H9 (cell line): ENCODE measurements around the gene RNF149. TPM values are rescaled to one million over a fixed set of nuclear protein-coding genes. Genes with fewer than 3 reads are reported as not detected.

Source experiments
- DNase-seq: peaks from one replicate; pipeline ENCODE4 v3.0.0-alpha.2; 2017
- H2AFZ ChIP-seq: one replicate; pipeline ENCODE4 v1.6.1; 2013; ENCODE audit warnings: mild to moderate bottlenecking, low read length, control low read depth, moderate library complexity
- H2AK5ac ChIP-seq: 2 replicates; pipeline ENCODE4 v1.6.1; 2013; ENCODE audit warnings: low read length, control low read depth, mixed read lengths; ENCODE audit not compliant: insufficient read length
- H2BK120ac ChIP-seq: one replicate; pipeline ENCODE4 v1.6.1; 2013; ENCODE audit warnings: low read depth, mild to moderate bottlenecking, low read length, control low read depth, inconsistent platforms; ENCODE audit not compliant: poor library complexity, severe bottlenecking
- H2BK12ac ChIP-seq: 2 replicates; pipeline ENCODE4 v1.6.1; 2013; ENCODE audit warnings: low read length, control low read depth, mixed read lengths, low read depth; ENCODE audit not compliant: insufficient read length
- H2BK15ac ChIP-seq: 2 replicates; pipeline ENCODE4 v1.6.1; 2013; ENCODE audit warnings: low read depth, low read length, control low read depth
- H2BK20ac ChIP-seq: one replicate; pipeline ENCODE4 v1.6.1; 2013; ENCODE audit warnings: low read depth, mild to moderate bottlenecking, low read length, control low read depth, inconsistent platforms; ENCODE audit not compliant: poor library complexity, severe bottlenecking
- H2BK5ac ChIP-seq: 2 replicates; pipeline ENCODE4 v1.6.1; 2013; ENCODE audit warnings: low read length, control low read depth, mixed read lengths; ENCODE audit not compliant: insufficient read length
- H3K14ac ChIP-seq: 2 replicates; pipeline ENCODE4 v1.6.1; 2013; ENCODE audit warnings: low read length, control low read depth; ENCODE audit not compliant: insufficient read depth
- H3K18ac ChIP-seq: 2 replicates; pipeline ENCODE4 v1.6.1; 2013; ENCODE audit warnings: low read depth, mild to moderate bottlenecking, mixed read lengths, low read length, control low read depth; ENCODE audit not compliant: insufficient read length
- H3K23ac ChIP-seq: 2 replicates; pipeline ENCODE4 v1.6.1; 2013; ENCODE audit warnings: low read length, control low read depth, mixed read lengths, low read depth; ENCODE audit not compliant: insufficient read length
- H3K23me2 ChIP-seq: 2 replicates; pipeline ENCODE4 v1.6.1; 2013; ENCODE audit warnings: low read depth, mild to moderate bottlenecking, mixed read lengths, low read length, control low read depth; ENCODE audit not compliant: insufficient read length, poor library complexity, severe bottlenecking
- H3K27ac ChIP-seq: 2 replicates; pipeline ENCODE4 v1.5.1; 2013; ENCODE audit warnings: low read length, control low read depth, mixed read lengths, low read depth; ENCODE audit not compliant: insufficient read length
- H3K27me3 ChIP-seq: 2 replicates; pipeline ENCODE4 v1.6.1; 2013; ENCODE audit warnings: low read length, control low read depth, inconsistent platforms; ENCODE audit not compliant: insufficient read depth
- H3K4ac ChIP-seq: 2 replicates; pipeline ENCODE4 v1.6.1; 2013; ENCODE audit warnings: low read depth, mild to moderate bottlenecking, control low read depth, inconsistent platforms, low read length, moderate library complexity
- H3K4me1 ChIP-seq: 2 replicates; pipeline ENCODE4 v1.6.1; 2013; ENCODE audit warnings: low read length, control low read depth, inconsistent platforms; ENCODE audit not compliant: insufficient read depth
- H3K4me2 ChIP-seq: 2 replicates; pipeline ENCODE4 v1.6.1; 2013; ENCODE audit warnings: low read length, control low read depth, mixed read lengths; ENCODE audit not compliant: insufficient read length, insufficient read depth
- H3K56ac ChIP-seq: 2 replicates; pipeline ENCODE4 v1.6.1; 2013; ENCODE audit warnings: low read depth, mild to moderate bottlenecking, mixed read lengths, low read length, control low read depth; ENCODE audit not compliant: insufficient read length
- H3K79me1 ChIP-seq: 2 replicates; pipeline ENCODE4 v1.6.1; 2013; ENCODE audit warnings: low read depth, mild to moderate bottlenecking, moderate library complexity, low read length, control low read depth, inconsistent platforms; ENCODE audit not compliant: insufficient read depth, poor library complexity, severe bottlenecking
- H3K79me2 ChIP-seq: 2 replicates; pipeline ENCODE4 v1.6.1; 2013; ENCODE audit warnings: low read length, control low read depth, inconsistent platforms; ENCODE audit not compliant: insufficient read depth
- H3K9ac ChIP-seq: 2 replicates; pipeline ENCODE4 v1.6.1; 2013; ENCODE audit warnings: low read length, control low read depth, mixed read lengths; ENCODE audit not compliant: insufficient read length; ENCODE audit errors: extremely low read depth
- H3K9me3 ChIP-seq: one replicate; pipeline ENCODE4 v1.6.1; 2013; ENCODE audit warnings: low read depth, low read length, inconsistent platforms; ENCODE audit not compliant: control insufficient read depth
- H3T11ph ChIP-seq: one replicate; pipeline ENCODE4 v1.6.1; 2013; ENCODE audit warnings: mild to moderate bottlenecking, low read length, control low read depth, inconsistent platforms
- H4K20me1 ChIP-seq: one replicate; pipeline ENCODE4 v1.6.1; 2013; ENCODE audit not compliant: control insufficient read depth, insufficient read length, insufficient read depth
- H4K5ac ChIP-seq: 2 replicates; pipeline ENCODE4 v1.6.1; 2013; ENCODE audit warnings: low read depth, mild to moderate bottlenecking, mixed read lengths, low read length, control low read depth; ENCODE audit not compliant: insufficient read length
- H4K8ac ChIP-seq: replicated peaks from 2 replicates; pipeline ENCODE4 v1.6.1; 2013; ENCODE audit warnings: low read length, control low read depth, mixed read lengths, low read depth; ENCODE audit not compliant: insufficient read length
- H4K91ac ChIP-seq: 2 replicates; pipeline ENCODE4 v1.6.1; 2013; ENCODE audit warnings: low read depth, mild to moderate bottlenecking, moderate library complexity, mixed read lengths, low read length, control low read depth; ENCODE audit not compliant: insufficient read length
- H3K27ac Mint-ChIP-seq, 3 experiments: 2 replicates in 2 of 3; 3 replicates in 1 of 3; pipeline ENCODE4 v1.8.0; 2020 to 2021; ENCODE audit warnings: mixed read lengths in 3 of 3, mild to moderate bottlenecking in 1 of 3, moderate library complexity in 1 of 3
- H3K27me3 Mint-ChIP-seq: 2 replicates; pipeline ENCODE4 v1.8.0; 2021; ENCODE audit warnings: low read depth, mild to moderate bottlenecking, moderate library complexity, mixed read lengths
- H3K36me3 Mint-ChIP-seq, 3 experiments: 2 replicates in 2 of 3; 3 replicates in 1 of 3; pipeline ENCODE4 v1.8.0; 2020 to 2021; ENCODE audit warnings: low read depth in 3 of 3, mixed read lengths in 3 of 3; ENCODE audit not compliant: insufficient read depth in 1 of 3
- H3K4me1 Mint-ChIP-seq, 2 experiments: 2 replicates each; pipeline ENCODE4 v1.8.0; 2020; ENCODE audit warnings: mixed read lengths in 2 of 2
- H3K4me3 Mint-ChIP-seq, 2 experiments: 2 replicates in 1 of 2; 3 replicates in 1 of 2; pipeline ENCODE4 v1.8.0; 2020 to 2021; ENCODE audit warnings: mild to moderate bottlenecking in 2 of 2, mixed read lengths in 2 of 2, moderate library complexity in 1 of 2
- H3K9me3 Mint-ChIP-seq, 2 experiments: 2 replicates in 1 of 2; 3 replicates in 1 of 2; pipeline ENCODE4 v1.8.0; 2020; ENCODE audit warnings: mild to moderate bottlenecking in 2 of 2, mixed read lengths in 2 of 2, moderate library complexity in 1 of 2
- CTCF ChIP-seq: fragments of 200-600 bp; sonication (generic); conservative IDR thresholded peaks from 3 replicates; pipeline ENCODE4 v1.8.0; 2021; ENCODE audit warnings: antibody characterized with exemption, mild to moderate bottlenecking
- WGBS: extraction: QIAGEN DNeasy Blood & Tissue Kit; methylation state at CpG from one replicate; pipeline ENCODE4 v1.1.7; 2013; ENCODE audit warnings: missing lambda C conversion rate, low lambda C conversion rate, mixed read lengths; ENCODE audit not compliant: insufficient read length; ENCODE audit errors: extremely low coverage; 5-methylcytosine and 5-hydroxymethylcytosine counted together
- total RNA-seq: library from RNA; stranded (reverse); gene quantifications from 2 replicates; pipeline ENCODE4 v1.2.1, GENCODE V29; 2021

The RNF149 gene
- total RNA-seq, 1 experiment from 2014 or later: 18.0 TPM

GRCh38 chr2:101274142-101274541 is 34.4 kb downstream of the RNF149 start:
- no peaks in the 10 kb centered on the region for H3K27me3 ChIP-seq
- no peak overlapping the region for H3K14ac ChIP-seq
- H4K5ac ChIP-seq: no peak overlapping the region
- H3K36me3 Mint-ChIP-seq: peaks cover 20 to 56% (median 46%) of the 10 kb centered on the region in 3 experiments; a peak in 6 of 7 replicates
- H3K23ac ChIP-seq: no peak overlapping the region
- no peaks in the 10 kb centered on the region for H3K4me1 ChIP-seq
- H3K9me3 ChIP-seq: no peaks in the 10 kb centered on the region
- no peak overlapping the region for H2AFZ ChIP-seq
- TF ChIP-seq CTCF: no peak
- H2BK20ac ChIP-seq: no peak overlapping the region
- no peak overlapping the region for H2BK120ac ChIP-seq
- no peak overlapping the region for H2BK12ac ChIP-seq
- H4K20me1 ChIP-seq: no peaks in the 10 kb centered on the region
- H3K4me3 Mint-ChIP-seq: no peak overlapping the region
- WGBS: no CpG with 5 or more reads among the region's 5 CpGs
- H3K23me2 ChIP-seq: no peaks in the 10 kb centered on the region
- H3K18ac ChIP-seq: no peak overlapping the region
- H3K27me3 Mint-ChIP-seq: no peaks in the 10 kb centered on the region
- no peak for DNase-seq
- no peak overlapping the region for H2BK5ac ChIP-seq
- no peaks in the 10 kb centered on the region for H3K79me1 ChIP-seq
- H3K27ac Mint-ChIP-seq: no peak overlapping the region; a peak in 1 of 7 replicates
- H3K4ac ChIP-seq: no peak overlapping the region
- H3K4me1 Mint-ChIP-seq: no peaks in the 10 kb centered on the region
- no peak overlapping the region for H2AK5ac ChIP-seq
- H2BK15ac ChIP-seq: no peak overlapping the region
- H4K91ac ChIP-seq: no peak overlapping the region
- no peak overlapping the region for H3T11ph ChIP-seq
- H3K9ac ChIP-seq: no peak overlapping the region
- no peak overlapping the region for H4K8ac ChIP-seq
- H3K4me2 ChIP-seq: no peak overlapping the region
- no peak overlapping the region for H3K27ac ChIP-seq
- H3K56ac ChIP-seq: no peak overlapping the region
- H3K9me3 Mint-ChIP-seq: no peaks in the 10 kb centered on the region
- H3K79me2 ChIP-seq: no peaks in the 10 kb centered on the region
